Breast epithelium (tissue), 4 donors: Measurements from ENCODE around the gene S100Z. TPM values are rescaled to one million over a fixed set of nuclear protein-coding genes. Genes with fewer than 3 reads are reported as not detected.

Source experiments
- DNase-seq, 2 donors: peaks; one replicate each; pipeline ENCODE4 v3.0.0-alpha.2; 2019; ENCODE audit warnings: low spot score in 2 of 2
- H3K27ac ChIP-seq, 2 donors: fragments of 200-600 bp; sonication (generic) in 1 of 2; one replicate each; pipeline ENCODE4 v1.5.1; 2016 to 2019; ENCODE audit warnings: mild to moderate bottlenecking in 1 of 2
- H3K27me3 ChIP-seq, 2 donors: fragments of 200-600 bp; sonication (generic) in 1 of 2; one replicate each; pipeline versions ENCODE4 v1.5.1 to v1.6.0; 2017 to 2019; ENCODE audit warnings: control low read depth in 1 of 2, mild to moderate bottlenecking in 1 of 2
- H3K36me3 ChIP-seq: fragments of 200-600 bp; one replicate; pipeline ENCODE4 v1.5.1; 2019
- H3K4me1 ChIP-seq, 2 donors: fragments of 200-600 bp; sonication (generic); one replicate each; pipeline ENCODE4 v1.5.1; 2016 to 2019; ENCODE audit warnings: control low read depth in 1 of 2
- H3K4me3 ChIP-seq, 3 donors: fragments of 200-600 bp; sonication (generic); 1 replicate in 2 of 3; 2 replicates in 1 of 3; pipeline ENCODE4 v1.5.1; 2016 to 2019; ENCODE audit warnings: mild to moderate bottlenecking in 3 of 3, moderate library complexity in 2 of 3
- H3K9me3 ChIP-seq, 2 donors: fragments of 200-600 bp; sonication (generic) in 1 of 2; one replicate each; pipeline ENCODE4 v1.5.1; 2016 to 2019; ENCODE audit warnings: control low read depth in 1 of 2
- CTCF ChIP-seq, 3 donors: fragments of 450-650 bp; IDR thresholded peaks; one replicate each; pipeline ENCODE4 v1.5.1; 2016 to 2017; ENCODE audit warnings: antibody characterized with exemption in 3 of 3, mild to moderate bottlenecking in 3 of 3, moderate library complexity in 3 of 3
- POLR2A ChIP-seq: fragments of 450-650 bp; IDR thresholded peaks from one replicate; pipeline ENCODE4 v1.6.1; 2016; ENCODE audit warnings: antibody characterized with exemption, mild to moderate bottlenecking, moderate library complexity
- POLR2AphosphoS5 ChIP-seq, 3 donors: sonication (generic); formaldehyde crosslinking; IDR thresholded peaks; one replicate each; pipeline ENCODE4 v1.6.1; 2017; ENCODE audit warnings: antibody characterized with exemption in 3 of 3
- intact Hi-C: fragments of 100-400 bp; cut with DNase I; formaldehyde crosslinking; loops from one replicate; pipeline ENCODE4 v1.15.1; 2023; ENCODE audit warnings: low total_unique reads
- total RNA-seq, 3 donors: library from RNA; depleted of rRNA; stranded (reverse); fragments of >200 nt; gene quantifications; one replicate each; pipeline ENCODE4 v1.1.0, GENCODE V29; 2016

Gene S100Z
- total RNA-seq, 3 donors from 2014 or later: 0.33 to 1.0 TPM; not detected in 1

DNA sequence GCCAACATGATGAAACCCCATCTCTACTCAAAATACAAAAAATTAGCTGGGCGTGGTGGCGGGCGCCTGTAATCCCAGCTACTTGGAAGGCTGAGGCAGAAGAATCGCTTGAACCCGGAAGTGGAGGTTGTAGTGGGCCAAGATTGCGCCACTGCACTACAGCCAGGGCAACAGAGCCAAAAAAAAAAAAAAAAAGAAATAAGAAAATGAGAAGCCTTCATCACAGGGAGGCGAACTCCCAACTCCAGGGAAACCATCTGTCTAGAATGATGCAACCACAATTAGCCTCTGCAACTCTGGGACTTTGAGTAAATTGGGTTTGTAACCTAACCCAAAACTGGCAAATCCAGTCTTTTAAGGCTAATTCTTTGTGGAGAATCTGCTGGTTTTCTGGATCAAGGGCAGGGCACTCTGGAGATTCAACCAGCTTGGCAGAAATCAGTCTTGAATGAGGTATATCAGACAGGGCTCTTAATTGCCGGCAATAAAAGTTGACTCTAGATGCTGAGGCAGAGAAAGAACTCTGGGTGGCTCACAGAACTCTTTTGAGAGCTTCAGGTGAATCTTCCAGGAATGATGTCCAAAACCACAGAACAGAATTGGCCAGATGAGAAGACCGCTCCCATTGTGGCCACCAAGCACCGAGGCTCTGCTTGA lies 9.9 kb downstream of the S100Z start:
- H3K4me3 ChIP-seq: no peak overlapping the region
- TF ChIP-seq POLR2A (no peak), CTCF (IDR thresholded peaks at IDR 0.05) (no peak), POLR2AphosphoS5 (IDR thresholded peaks at IDR 0.05) (no peak)
- no peak overlapping the region for H3K27ac ChIP-seq
- no peaks in the 10 kb centered on the region for H3K4me1 ChIP-seq
- DNase-seq: no peak
- H3K27me3 ChIP-seq: no peaks in the 10 kb centered on the region
- no peaks in the 10 kb centered on the region for H3K9me3 ChIP-seq
- H3K36me3 ChIP-seq: no peaks in the 10 kb centered on the region
- intact Hi-C loops: no loop called here

DNA sequence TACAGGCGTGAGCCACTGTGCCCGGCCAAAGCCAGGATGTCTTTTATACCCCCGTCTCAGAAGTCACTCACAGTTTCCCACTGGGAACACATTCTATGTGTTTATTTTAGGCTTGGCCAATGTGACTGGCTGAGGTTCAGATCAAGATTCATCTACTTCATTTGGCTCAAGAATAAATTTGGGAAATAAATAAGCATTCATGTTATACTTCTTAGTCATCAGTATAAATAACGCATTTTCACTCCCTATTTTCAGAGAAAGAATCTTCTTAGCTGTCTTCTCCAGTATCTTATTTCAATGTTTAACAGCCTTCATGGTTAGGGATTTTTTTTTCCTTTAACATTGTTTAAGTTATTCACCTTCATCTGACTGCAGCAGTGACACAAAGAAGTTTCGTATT lies 11.8 kb downstream of the S100Z start:
- Histone ChIP-seq H3K4me3 (no peak overlapping the region), H3K27me3 (no peaks in the 10 kb centered on the region), H3K9me3 (no peaks in the 10 kb centered on the region), H3K36me3 (no peaks in the 10 kb centered on the region), H3K27ac (no peak overlapping the region), H3K4me1 (no peaks in the 10 kb centered on the region)
- no peak for TF ChIP-seq POLR2AphosphoS5 (IDR thresholded peaks at IDR 0.05)
- TF ChIP-seq CTCF (IDR thresholded peaks at IDR 0.05): no peak
- TF ChIP-seq POLR2A: no peak
- no peak for DNase-seq
- intact Hi-C loops: no loop called here

- H3K27me3 ChIP-seq: no peaks in the 10 kb centered on the region
- H3K4me1 ChIP-seq: no peaks in the 10 kb centered on the region
- no peak for DNase-seq
- H3K36me3 ChIP-seq: no peaks in the 10 kb centered on the region
- H3K4me3 ChIP-seq: no peak overlapping the region
- H3K9me3 ChIP-seq: no peaks in the 10 kb centered on the region
- intact Hi-C loops: no loop called here
- TF ChIP-seq POLR2AphosphoS5 (IDR thresholded peaks at IDR 0.05): no peak
- no peak for TF ChIP-seq CTCF (IDR thresholded peaks at IDR 0.05)
- no peak for TF ChIP-seq POLR2A
- H3K27ac ChIP-seq: no peak overlapping the region
Measured at GRCh38 chr5:76863001-76863400, 13.2 kb downstream of the S100Z start.

DNA sequence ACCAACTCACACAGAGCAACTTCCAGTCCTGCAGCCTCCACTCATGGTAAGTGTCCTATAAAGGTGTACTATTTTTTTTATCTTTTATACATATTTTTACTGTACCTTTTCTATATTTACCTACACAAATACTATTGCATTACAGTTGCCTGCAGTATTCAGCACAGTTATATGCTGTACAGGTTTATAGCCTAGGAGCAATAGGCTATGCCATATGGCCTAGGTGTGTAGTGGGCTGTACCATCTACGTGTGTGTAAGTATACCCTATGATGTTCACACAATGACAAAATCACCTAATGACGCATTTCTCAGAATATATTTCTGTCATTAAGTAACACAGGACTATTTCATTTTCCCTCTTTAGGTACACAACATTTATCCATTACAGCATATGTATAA lies 16.7 kb downstream of the S100Z start:
- Histone ChIP-seq H3K27ac (no peak overlapping the region), H3K4me1 (no peaks in the 10 kb centered on the region), H3K9me3 (no peaks in the 10 kb centered on the region), H3K4me3 (no peak overlapping the region), H3K27me3 (no peaks in the 10 kb centered on the region), H3K36me3 (no peaks in the 10 kb centered on the region)
- intact Hi-C loops: no loop called here
- TF ChIP-seq CTCF (IDR thresholded peaks at IDR 0.05): no peak
- no peak for DNase-seq

DNA sequence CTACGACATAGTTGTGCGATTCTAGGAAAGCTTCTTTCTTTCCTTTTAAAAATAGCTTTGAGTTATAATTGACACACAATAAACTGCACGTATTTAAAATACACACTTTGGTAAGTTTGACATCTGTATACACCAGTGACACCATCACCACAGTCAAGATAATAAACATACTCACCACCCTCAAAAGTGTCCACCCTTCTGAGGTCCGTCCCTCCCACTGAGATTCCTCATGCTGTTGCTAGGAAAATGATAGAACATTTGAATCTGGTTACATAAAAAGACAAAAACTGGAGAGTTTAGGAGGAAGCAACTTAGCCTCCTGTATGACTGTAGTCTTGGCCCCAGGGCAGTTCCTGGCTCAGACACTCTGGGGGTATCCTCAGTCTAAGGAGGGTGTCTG lies 17.2 kb downstream of the S100Z start:
- Histone ChIP-seq H3K4me3 (no peak overlapping the region), H3K27me3 (no peaks in the 10 kb centered on the region), H3K27ac (no peak overlapping the region), H3K4me1 (no peaks in the 10 kb centered on the region), H3K9me3 (no peaks in the 10 kb centered on the region), H3K36me3 (no peaks in the 10 kb centered on the region)
- DNase-seq: no peak
- TF ChIP-seq POLR2A: no peak
- TF ChIP-seq CTCF (IDR thresholded peaks at IDR 0.05): no peak
- no peak for TF ChIP-seq POLR2AphosphoS5 (IDR thresholded peaks at IDR 0.05)
- intact Hi-C loops: no loop called here
